HL-60/S4 (cell line): Measurements from ENCODE around the gene PLA2G4B.

Experiments used
- in situ Hi-C: fragments of 300-500 bp; cut with MboI; formaldehyde crosslinking; loops from 2 replicates; pipeline ENCODE4 v1.14.3; 2022; ENCODE audit warnings: low sequenced_read_pairs

The PLA2G4B gene, protein sequence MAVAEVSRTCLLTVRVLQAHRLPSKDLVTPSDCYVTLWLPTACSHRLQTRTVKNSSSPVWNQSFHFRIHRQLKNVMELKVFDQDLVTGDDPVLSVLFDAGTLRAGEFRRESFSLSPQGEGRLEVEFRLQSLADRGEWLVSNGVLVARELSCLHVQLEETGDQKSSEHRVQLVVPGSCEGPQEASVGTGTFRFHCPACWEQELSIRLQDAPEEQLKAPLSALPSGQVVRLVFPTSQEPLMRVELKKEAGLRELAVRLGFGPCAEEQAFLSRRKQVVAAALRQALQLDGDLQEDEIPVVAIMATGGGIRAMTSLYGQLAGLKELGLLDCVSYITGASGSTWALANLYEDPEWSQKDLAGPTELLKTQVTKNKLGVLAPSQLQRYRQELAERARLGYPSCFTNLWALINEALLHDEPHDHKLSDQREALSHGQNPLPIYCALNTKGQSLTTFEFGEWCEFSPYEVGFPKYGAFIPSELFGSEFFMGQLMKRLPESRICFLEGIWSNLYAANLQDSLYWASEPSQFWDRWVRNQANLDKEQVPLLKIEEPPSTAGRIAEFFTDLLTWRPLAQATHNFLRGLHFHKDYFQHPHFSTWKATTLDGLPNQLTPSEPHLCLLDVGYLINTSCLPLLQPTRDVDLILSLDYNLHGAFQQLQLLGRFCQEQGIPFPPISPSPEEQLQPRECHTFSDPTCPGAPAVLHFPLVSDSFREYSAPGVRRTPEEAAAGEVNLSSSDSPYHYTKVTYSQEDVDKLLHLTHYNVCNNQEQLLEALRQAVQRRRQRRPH

DNA sequence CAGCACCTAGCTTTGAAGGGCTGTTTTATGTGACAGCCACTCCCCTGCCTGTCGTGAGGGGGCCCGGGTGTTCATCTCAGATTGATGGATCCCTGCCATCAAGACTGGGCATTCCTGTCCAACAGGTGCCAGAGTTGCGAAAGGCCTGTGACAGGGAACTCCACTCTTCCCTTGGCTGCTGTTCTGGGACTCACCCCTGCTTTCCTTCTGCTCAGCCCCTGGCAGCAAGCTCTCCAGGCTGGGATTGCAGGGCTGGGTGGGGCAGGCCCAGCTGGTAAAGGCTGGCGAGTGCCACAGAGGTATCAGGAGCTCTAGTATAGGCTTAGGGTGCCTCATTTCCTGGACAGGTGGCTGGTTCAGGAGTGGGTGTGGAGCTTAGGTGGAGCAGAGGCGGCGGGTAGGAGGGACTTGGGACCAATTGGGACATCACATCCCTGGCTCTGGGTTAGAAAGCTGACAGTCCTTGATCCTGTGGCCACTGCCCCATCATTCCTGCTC is at the start of gene PLA2G4B:
Gene PLA2G4B (plus strand): TSS at position 448 of the 498 bp plus-strand sequence. CDS start 67 bp downstream, outside the sequence.
- in situ Hi-C loops, result no loop called here

DNA sequence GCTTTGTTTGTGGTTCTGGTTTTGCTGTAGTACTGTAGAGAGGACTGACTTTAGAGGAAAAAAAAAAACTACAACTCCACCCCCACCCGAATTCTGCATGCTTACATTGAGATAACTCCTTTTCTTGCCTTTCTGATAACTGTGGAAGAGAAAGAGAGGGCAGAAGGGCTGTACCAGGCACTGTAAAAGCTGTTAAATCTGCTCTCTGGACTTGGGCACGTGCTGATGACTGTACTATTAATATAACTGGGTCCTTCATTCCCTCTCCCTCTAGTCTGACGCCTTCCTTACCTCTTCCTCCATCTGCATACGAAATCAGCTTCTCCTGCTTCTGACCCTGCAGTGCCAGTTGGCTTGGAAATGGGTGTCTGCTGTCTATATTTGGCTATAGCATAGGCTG is 49.4 kb upstream of the PLA2G4B start:
- in situ Hi-C loops, result no loop called here

DNA sequence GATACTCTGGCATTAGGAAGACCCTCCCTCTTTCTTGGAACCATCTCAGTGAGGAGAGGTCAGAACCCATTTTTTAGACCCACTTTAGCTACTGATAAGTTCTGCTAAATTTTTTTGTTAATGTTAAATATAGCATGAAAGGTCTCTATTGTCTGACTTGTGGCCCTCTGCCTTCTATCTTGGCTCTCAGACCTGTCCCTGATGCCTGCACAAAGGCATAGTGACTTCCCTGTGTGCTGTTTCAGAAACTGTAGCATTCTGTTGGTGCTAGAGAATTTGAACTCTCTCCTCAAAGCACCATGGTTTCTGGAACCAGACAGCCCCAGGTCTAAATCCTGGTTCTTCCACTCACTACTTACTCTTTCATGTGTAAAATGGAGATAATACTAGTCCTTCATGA is 49.0 kb upstream of the PLA2G4B start:
- in situ Hi-C loops, result no loop called here

DNA sequence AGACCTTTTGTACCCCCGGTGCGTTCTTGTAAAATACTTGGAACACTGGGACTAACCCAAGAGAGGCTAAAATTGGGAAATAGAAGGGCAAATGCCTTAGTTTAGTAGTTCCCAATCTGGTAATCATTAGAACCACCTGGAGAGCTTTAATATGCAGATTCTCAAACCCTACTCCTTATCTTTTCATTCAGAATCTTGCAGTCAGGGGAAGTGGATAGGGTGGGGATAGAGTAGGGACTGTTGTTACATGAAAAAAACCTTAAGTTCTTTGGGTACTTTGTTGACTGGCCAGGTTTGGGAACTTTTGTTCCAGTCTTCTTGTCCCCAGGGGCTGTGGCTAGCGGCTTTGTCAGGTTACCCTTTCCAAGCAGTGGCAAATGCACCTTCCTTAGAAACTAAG is 48.5 kb upstream of the PLA2G4B start:
- in situ Hi-C loops, result no loop called here

DNA sequence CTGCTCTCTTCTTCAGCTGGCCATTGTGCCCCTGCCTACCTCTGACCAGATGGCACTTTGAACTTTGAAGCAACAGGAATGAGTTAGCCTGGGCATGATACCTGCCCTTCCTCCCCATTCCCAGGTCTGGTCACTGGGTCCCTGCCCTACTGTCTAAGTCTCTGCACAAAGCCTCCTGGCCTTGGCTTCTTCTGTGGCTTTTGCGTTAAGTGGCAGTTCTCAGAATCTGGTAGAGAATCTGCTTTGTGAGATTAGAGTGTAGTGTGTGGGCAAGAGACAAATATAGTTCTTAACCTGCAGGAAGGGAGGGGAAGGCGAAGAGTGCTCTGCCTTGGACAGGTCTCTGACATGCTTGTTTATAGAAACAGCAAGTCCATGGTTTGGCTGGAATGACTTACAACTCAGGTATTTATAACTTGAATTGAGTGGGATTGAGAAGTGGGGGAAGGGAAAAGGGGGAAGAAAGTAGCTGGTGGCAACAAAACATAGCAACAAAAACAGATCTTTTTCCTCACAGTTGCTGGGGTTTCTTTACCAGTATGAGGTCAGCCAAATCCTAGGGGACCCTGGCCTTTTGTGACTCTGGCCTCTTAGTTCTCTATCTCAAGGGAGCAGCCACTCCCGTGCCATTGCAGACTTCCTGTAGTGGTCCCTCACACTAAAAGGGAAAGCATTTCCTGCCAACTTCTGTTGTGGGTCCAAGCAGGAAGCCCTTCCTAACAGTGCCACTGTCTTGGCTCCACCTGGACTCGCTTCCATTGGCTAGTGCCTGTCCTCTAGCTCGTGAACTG is 47.7 kb upstream of the PLA2G4B start:
- in situ Hi-C loops, result no loop called here

GRCh38 chr15:41791547-41791937 is 47.1 kb upstream of the PLA2G4B start:
- in situ Hi-C loops, result no loop called here

- in situ Hi-C loops, result no loop called here
Observed at GRCh38 chr15:41792000-41792637, 46.5 kb upstream of the PLA2G4B start.

GRCh38 chr15:41794081-41794480 is 44.6 kb upstream of the PLA2G4B start:
- in situ Hi-C loops, result no loop called here

GRCh38 chr15:41795996-41796856 is 42.4 kb upstream of the PLA2G4B start:
- in situ Hi-C loops, result no loop called here

GRCh38 chr15:41797201-41797944 is 41.3 kb upstream of the PLA2G4B start:
- in situ Hi-C loops, result no loop called here

DNA sequence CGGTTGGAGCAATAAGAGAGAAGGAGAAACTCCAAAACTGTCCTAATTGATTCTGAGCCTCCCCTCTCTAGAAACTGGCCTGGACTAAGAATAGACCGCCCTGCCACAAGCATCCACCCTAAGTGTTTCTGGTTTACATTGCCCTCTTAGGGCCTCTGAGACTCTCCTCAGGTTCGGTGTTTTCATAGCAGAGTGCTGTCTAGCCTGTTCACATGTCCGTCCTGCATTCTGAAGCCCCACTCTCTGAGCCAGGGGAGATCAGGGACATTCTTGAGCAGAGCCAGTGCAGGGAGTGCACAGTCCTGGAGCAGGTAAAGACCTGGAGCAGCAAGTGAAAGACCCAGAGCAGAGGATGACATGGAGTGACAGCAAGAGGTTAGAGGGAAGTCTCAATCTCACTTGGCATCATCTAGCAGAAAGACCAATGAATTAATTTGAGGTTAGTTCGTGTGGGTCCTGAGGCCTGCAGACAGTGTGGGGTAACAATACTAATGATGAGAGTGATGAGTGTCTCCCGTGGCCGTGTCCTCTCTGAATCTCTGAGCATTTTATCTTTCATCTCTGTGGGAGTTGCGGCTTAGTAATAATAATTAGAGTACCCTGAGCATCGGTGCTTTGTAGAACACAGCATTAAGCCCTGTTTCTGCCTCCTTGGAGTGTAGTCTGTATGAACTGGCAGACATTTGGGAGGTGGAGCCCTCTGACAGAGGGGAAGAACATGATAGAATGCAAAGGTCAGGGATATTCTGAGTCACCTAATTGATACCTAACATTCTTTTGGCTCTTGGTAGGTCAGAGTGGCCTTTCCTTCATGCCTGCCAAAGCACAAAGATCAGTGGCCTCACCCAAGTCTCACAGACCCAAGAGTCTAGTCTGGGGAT is 39.8 kb upstream of the PLA2G4B start:
- in situ Hi-C loops, result no loop called here

GRCh38 chr15:41799488-41799805 is 39.2 kb upstream of the PLA2G4B start:
- in situ Hi-C loops, result no loop called here

DNA sequence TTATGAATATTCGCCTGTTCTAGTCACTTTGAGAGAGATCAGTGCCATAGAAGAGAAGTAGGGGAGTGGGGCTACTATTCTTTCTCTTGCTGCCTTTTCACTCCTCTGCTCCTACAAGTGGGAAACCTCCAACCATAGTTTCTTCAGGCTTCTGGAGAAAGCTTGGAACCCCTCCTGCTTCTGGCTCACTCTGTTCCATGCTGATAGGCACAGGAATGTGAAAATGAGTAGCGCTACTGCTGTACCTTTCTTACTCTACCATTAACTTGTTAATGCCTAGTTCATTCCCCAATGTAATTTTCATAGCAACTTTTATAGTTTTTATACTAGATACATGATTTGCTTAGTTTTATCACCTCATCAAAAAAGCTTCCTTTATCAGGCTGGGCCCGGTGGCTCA is 37.5 kb upstream of the PLA2G4B start:
- in situ Hi-C loops, result loop anchor here (25.0 kb wide), 1 partner anchor 339 kb away; no protein-coding TSS in a partner anchor

- in situ Hi-C loops, result loop anchor here (25.0 kb wide), 1 partner anchor 340 kb away; no protein-coding TSS in a partner anchor
Observed at GRCh38 chr15:41801850-41802455, 36.7 kb upstream of the PLA2G4B start.

- in situ Hi-C loops, result loop anchor here (25.0 kb wide), 1 partner anchor 342 kb away; no protein-coding TSS in a partner anchor
Observed at GRCh38 chr15:41804361-41804760, 34.3 kb upstream of the PLA2G4B start.

GRCh38 chr15:41804916-41805666 is 33.6 kb upstream of the PLA2G4B start:
- in situ Hi-C loops, result loop anchor here (25.0 kb wide), 1 partner anchor 343 kb away; no protein-coding TSS in a partner anchor

GRCh38 chr15:41805711-41806110 is 32.9 kb upstream of the PLA2G4B start:
- in situ Hi-C loops, result loop anchor here (25.0 kb wide), 1 partner anchor 343 kb away; no protein-coding TSS in a partner anchor
